H7 (cell line): ENCODE measurements around the gene MSL1. TPM values are rescaled to one million over a fixed set of nuclear protein-coding genes. Genes with fewer than 3 reads are reported as not detected.

Source experiments
- DNase-seq: peaks from one replicate; pipeline ENCODE4 v3.0.0; 2012
- H3K27me3 ChIP-seq: 2 replicates; pipeline ENCODE4 v1.6.0; 2011; ENCODE audit warnings: mild to moderate bottlenecking, low read length; ENCODE audit not compliant: control insufficient read depth, insufficient read depth
- H3K36me3 ChIP-seq: replicated peaks from 2 replicates; pipeline ENCODE4 v1.5.1; 2011; ENCODE audit warnings: low read length; ENCODE audit not compliant: control insufficient read depth, insufficient read depth
- H3K4me3 ChIP-seq: 2 replicates; pipeline ENCODE4 v1.5.1; 2011; ENCODE audit warnings: low read depth, mild to moderate bottlenecking, control low read depth, low read length, moderate library complexity; ENCODE audit not compliant: insufficient read depth
- total RNA-seq: library from RNA; depleted of rRNA; stranded (reverse); fragments of >200 nt; shearing (Covaris generic); gene quantifications from 2 replicates; pipeline ENCODE4 v1.2.3, GENCODE V29; 2014

Gene MSL1
- total RNA-seq, 1 experiment from 2014 or later, result 44.2 TPM

GRCh38 chr17:40097931-40098845, 23.6 kb upstream of the MSL1 start:
- peaks cover 17% of the 10 kb centered on the region for H3K36me3 ChIP-seq
- peak; percentile 40 for DNase-seq
- 0 out of 2 replicates have a peak overlapping the region, but pooled peaks have one; percentile 1 for H3K4me3 ChIP-seq

GRCh38 chr17:40098846-40099618, 22.7 kb upstream of the MSL1 start:
- peaks cover 11% of the 10 kb centered on the region for H3K36me3 ChIP-seq
- DNase-seq, result peak; percentile 98
- H3K27me3 ChIP-seq, result peaks cover 12% of the 10 kb centered on the region
- H3K4me3 ChIP-seq, result peak overlapping the region; percentile 49

More at GRCh38 chr17:40097931-40098845, 23.6 kb upstream of the MSL1 start:
- peaks cover 12% of the 10 kb centered on the region for H3K27me3 ChIP-seq

DNA sequence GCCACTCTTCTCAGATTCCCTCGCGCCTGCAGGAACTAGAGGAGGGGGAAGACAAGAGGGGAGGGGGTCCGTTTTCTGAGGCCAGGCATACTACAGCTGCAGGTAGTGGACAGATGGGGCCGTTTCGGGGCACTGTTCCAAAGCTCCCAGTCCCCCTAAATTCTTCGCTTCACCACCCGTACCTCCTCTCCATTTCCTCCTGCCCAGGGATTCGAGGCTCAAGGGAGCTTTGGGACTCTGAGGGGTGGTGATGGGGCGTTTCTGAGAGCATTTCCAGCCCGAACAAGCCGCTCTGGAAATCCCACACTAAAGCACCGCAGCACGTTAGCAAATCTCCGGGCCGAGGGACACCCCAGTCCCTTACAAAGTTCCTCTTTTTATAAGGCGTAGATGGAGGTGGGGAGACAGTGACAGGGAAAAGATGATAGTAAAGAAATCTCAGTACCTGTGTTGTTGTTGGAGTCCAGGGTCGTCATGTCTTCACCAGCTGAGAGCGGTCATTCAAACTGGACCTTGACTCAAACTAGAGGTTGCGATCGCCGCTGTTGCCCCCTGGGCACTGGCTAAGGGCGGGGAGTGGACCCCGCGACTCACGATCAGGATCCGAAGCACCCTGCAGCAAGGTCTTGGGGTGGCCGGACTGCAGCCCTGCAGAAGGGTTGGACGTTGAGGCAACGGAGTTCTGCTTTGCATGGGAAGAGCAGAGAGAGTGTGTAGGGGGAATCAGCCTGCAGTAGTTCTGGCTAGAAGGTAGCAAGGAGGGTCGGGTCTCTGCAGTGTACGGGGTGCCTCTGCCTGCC, 22.0 kb upstream of the MSL1 start:
- Histone ChIP-seq H3K4me3 (peak overlapping the region; percentile 49), H3K27me3 (peaks cover 12% of the 10 kb centered on the region), H3K36me3 (peaks cover 11% of the 10 kb centered on the region)
- DNase-seq, result no peak

- H3K4me3 ChIP-seq, result peak within 1 kb of the TSS; percentile 49
- peaks cover 10% of the 10 kb centered on the region for H3K36me3 ChIP-seq
- DNase-seq, result no peak
These were observed 21.4 kb upstream of the MSL1 start, which contains the start of gene NR1D1 for GRCh38 chr17:40100419-40100668. Gene NR1D1 (minus strand): TSS chr17:40100589. CDS start chr17:40100094, 495 bp downstream.

DNA sequence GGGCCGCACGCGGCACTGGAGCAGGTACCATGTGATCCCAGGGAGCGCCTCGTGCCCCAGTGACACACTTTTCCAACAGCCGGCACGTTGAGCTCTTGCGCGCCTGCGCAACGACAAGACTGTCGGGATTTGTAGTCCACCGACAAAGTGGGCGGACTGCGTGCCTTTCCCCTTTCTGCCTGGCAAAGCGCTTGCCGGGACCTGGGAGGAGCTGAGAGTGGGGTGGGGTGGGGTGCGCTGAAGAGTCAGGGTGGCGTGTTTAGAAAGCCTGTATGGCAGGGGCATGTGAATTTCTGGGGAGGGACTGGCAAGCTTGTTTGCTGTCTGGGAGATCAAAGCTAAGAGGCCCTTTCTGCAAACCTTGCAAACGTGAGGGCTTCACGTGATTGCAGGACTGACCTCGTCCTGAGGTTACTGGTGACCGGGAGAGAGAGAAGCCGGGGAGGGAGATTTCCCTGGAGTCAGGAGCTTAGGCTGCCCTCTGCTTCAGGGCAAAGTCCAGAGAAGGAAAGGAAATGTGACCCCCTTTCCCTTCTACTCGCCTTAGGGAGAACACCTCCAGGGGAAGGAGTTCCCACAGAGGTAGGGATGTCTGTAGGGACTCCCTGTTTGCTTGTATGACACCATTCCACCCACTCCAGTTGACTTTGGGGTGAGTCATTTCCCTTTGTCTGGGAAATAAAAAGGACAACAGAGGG, 21.0 kb upstream of the MSL1 start:
- H3K36me3 ChIP-seq, result peaks cover 8% of the 10 kb centered on the region
- peaks cover 16% of the 10 kb centered on the region for H3K27me3 ChIP-seq
- H3K4me3 ChIP-seq, result peak overlapping the region; percentile 49
- peak; percentile 98 for DNase-seq

More at GRCh38 chr17:40100419-40100668, 21.4 kb upstream of the MSL1 start, which contains the start of gene NR1D1:
- H3K27me3 ChIP-seq, result peaks cover 12% of the 10 kb centered on the region

GRCh38 chr17:40101367-40102210, 20.2 kb upstream of the MSL1 start:
- Histone ChIP-seq H3K36me3 (peaks cover 3% of the 10 kb centered on the region), H3K27me3 (peaks cover 22% of the 10 kb centered on the region), H3K4me3 (no peak overlapping the region)
- no peak for DNase-seq

DNA sequence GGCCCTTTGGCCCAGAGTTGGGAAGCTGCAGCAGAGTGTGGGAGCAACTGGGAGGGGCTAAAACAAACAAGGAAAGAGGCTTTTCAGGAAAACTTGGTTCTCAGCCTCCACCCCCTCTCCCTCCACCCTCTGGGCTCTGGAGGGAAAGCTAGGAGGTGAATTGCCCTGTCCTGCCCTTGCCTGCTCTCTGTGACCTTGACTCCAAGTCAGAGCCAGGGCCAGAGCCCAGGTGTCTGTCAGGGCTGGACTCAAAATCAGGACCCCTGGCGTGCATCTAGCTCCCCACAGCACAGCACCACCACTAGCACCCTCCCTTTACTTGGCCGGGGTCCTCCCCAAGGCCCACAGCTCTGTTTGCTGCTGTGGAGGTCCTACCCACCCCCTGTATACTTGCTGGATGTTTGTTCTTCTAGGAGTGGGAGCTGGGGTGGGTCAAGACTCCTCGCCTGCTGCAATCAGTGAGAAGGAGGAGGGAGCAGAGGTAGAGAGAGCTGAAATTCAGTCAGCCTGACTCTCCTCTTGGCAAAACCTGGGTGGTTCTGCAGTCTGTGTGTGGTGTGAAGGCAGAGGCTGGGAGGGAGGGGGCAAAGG, 18.6 kb upstream of the MSL1 start:
- Histone ChIP-seq H3K36me3 (no peaks in the 10 kb centered on the region), H3K4me3 (no peak overlapping the region), H3K27me3 (peaks cover 36% of the 10 kb centered on the region)
- DNase-seq, result peak; percentile 36

DNA sequence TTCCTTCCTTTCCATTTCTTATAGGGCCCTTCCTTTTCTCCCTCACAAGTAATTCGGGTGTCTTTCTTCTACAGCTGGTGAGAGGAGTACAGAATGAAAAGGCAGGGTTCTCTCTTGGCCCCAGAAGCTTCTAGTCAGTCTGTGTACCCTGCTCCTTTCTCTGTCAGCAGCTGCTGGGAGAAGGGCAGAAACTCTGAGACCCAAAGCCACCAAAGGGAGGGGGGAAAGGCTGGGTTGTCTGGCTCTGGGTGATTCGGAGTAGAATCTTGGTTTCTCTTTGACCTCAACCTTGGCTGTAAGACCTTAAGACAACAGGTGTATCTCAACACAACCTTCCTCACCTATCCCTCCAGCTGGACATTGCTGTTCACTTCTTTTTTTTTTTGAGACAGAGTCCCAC, 18.1 kb upstream of the MSL1 start:
- DNase-seq, result no peak
- peaks cover 36% of the 10 kb centered on the region for H3K27me3 ChIP-seq
- no peak overlapping the region for H3K4me3 ChIP-seq
- no peaks in the 10 kb centered on the region for H3K36me3 ChIP-seq

- Histone ChIP-seq H3K36me3 (no peaks in the 10 kb centered on the region), H3K27me3 (peaks cover 29% of the 10 kb centered on the region), H3K4me3 (no peak overlapping the region)
- DNase-seq, result no peak
These were observed 16.9 kb upstream of the MSL1 start for GRCh38 chr17:40104594-40105486.

GRCh38 chr17:40105861-40106759, 15.7 kb upstream of the MSL1 start:
- no peak overlapping the region for H3K4me3 ChIP-seq
- no peaks in the 10 kb centered on the region for H3K36me3 ChIP-seq
- peaks cover 24% of the 10 kb centered on the region for H3K27me3 ChIP-seq

DNA sequence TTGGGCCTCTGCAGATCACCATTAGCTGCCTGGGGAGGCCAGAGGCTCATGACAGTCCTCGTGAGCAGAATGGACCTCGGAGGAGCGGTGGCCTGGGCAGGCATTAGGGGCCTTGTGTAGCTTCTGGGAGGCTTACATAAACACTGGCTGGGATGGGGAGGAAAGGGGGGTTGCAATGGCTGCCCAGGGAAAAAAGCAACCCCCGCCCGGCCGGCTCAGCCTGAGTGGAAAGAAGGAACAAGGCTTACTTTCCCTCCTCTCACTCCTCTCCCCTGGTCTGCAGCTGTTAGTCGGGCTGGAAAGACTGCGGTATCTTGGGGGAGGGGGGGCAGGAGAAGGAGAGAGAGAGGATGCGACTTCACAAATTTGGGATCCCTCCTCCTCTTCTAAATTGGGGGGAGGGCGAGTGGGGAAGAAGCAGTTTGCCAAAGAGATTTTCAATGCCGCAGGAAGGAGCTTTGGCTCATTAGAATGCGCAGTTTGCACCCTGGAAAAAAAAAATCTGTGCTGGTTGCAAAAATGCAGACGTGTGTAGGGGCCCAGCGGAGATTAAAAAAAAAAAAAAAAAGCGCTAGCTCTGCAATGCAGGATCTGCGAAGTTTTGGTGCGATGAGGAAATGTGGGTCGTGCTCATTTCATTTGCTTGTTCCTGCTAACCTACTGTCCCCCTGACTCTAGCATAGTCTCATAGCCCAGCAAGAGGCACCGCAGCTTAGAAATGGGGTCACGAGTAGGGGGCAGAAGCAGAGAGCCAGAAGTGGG, 14.8 kb upstream of the MSL1 start:
- Histone ChIP-seq H3K27me3 (peaks cover 24% of the 10 kb centered on the region), H3K36me3 (no peaks in the 10 kb centered on the region), H3K4me3 (no peak overlapping the region)
- peak; percentile 47 for DNase-seq

More at GRCh38 chr17:40105861-40106759, 15.7 kb upstream of the MSL1 start:
- no peak for DNase-seq
